PC-9 (cell line): Measurements from ENCODE around the gene HSBP1.

Source experiments
- EZH2 ChIP-seq: fragments of 200-600 bp; sonication (generic); IDR thresholded peaks from 2 replicates; pipeline ENCODE4 v1.8.0; 2017; ENCODE audit warnings: antibody characterized with exemption, low read depth
- TF ChIP-seq, protein P1 (sequence below): fragments of 200-600 bp; sonication (generic); conservative IDR thresholded peaks from 2 replicates; pipeline ENCODE4 v1.6.1; 2017; ENCODE audit warnings: mixed run types, antibody characterized with exemption, mild to moderate bottlenecking, moderate library complexity

DNA sequence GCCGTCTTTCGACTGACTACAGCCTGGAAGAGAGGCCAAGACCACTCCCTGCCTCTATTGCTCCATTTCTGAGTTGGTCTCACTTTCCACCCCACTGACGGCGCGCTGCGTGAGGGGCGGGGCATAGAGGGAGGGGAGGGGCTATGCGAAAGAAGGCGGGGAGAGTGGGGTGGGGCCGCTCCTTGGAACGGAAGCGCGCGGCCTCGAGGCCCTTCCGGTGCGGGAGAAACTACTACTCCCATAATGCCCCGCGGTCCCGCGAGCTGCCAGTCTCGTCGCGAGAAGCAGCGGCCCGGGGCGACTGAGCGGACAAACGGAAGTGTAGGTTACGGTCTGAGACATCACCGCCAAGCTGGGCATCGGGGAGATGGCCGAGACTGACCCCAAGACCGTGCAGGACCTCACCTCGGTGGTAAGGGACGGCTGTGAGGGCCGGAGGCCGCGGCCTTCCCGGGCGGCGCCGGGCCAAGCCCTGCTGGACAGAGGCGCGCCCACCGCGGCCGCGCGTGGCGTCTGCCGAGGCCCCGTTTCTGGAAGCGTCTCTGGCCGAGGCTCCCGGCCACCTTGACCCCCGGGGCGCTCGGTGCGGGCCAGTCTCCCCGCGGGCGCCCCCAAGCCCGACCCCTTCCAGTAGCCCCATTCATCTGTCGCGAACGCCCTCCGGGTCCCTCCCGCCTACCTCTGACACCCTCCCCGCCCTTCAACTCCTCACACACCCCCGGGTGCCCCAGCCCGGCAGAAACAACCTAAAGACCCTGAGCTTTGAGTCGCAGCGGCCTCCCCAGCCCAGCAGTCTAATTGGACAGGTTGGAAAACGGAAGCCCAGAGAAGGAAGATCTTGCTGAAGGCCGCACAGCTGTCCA lies at the start of gene HSBP1:
- TF ChIP-seq, protein P1, sequence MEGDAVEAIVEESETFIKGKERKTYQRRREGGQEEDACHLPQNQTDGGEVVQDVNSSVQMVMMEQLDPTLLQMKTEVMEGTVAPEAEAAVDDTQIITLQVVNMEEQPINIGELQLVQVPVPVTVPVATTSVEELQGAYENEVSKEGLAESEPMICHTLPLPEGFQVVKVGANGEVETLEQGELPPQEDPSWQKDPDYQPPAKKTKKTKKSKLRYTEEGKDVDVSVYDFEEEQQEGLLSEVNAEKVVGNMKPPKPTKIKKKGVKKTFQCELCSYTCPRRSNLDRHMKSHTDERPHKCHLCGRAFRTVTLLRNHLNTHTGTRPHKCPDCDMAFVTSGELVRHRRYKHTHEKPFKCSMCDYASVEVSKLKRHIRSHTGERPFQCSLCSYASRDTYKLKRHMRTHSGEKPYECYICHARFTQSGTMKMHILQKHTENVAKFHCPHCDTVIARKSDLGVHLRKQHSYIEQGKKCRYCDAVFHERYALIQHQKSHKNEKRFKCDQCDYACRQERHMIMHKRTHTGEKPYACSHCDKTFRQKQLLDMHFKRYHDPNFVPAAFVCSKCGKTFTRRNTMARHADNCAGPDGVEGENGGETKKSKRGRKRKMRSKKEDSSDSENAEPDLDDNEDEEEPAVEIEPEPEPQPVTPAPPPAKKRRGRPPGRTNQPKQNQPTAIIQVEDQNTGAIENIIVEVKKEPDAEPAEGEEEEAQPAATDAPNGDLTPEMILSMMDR = no peak
- TF ChIP-seq EZH2 = no peak
